Mucosa of rectum (tissue), 2 donors: ENCODE results near the gene CUBN.
"Not testable (repeated sequence)": the region's sequence is repeated elsewhere in the genome, so short reads cannot be mapped to it uniquely, and the experiment has no call there.

Experiments used
- H3K27ac ChIP-seq, 2 donors: one replicate each; pipeline ENCODE4 v1.7.0; 2013; ENCODE audit warnings: inconsistent platforms in 2 of 2, low read depth in 2 of 2, low read length in 2 of 2
- H3K27me3 ChIP-seq, 2 donors: one replicate each; pipeline ENCODE4 v1.7.0; 2013; ENCODE audit warnings: low read length in 2 of 2; ENCODE audit not compliant: control insufficient read depth in 2 of 2, insufficient read depth in 2 of 2
- H3K36me3 ChIP-seq, 2 donors: one replicate each; pipeline ENCODE4 v1.7.0; 2013; ENCODE audit warnings: low read length in 2 of 2; ENCODE audit not compliant: control insufficient read depth in 2 of 2, insufficient read depth in 2 of 2
- H3K4me1 ChIP-seq, 2 donors: one replicate each; pipeline ENCODE4 v1.7.0; 2013; ENCODE audit warnings: low read length in 2 of 2, mild to moderate bottlenecking in 1 of 2; ENCODE audit not compliant: control insufficient read depth in 2 of 2, insufficient read depth in 2 of 2
- H3K4me3 ChIP-seq, 2 donors: one replicate each; pipeline ENCODE4 v1.7.0; 2013; ENCODE audit warnings: low read length in 2 of 2
- H3K9ac ChIP-seq, 2 donors: one replicate each; pipeline ENCODE4 v1.7.0; 2013; ENCODE audit warnings: low read length in 2 of 2, low read depth in 1 of 2, mild to moderate bottlenecking in 1 of 2
- H3K9me3 ChIP-seq, 2 donors: one replicate each; pipeline ENCODE4 v1.7.0; 2013; ENCODE audit warnings: low read length in 2 of 2; ENCODE audit not compliant: control insufficient read depth in 2 of 2
- donor health status: healthy.
- donor health status: Normal muscosa, but diverticular disease.

The CUBN gene

GRCh38 chr10:16852624-16853023 is 277.0 kb downstream of the CUBN start:
- Histone ChIP-seq H3K9me3 (no peaks in the 10 kb centered on the region), H3K27me3 (no peaks in the 10 kb centered on the region), H3K27ac (no peak overlapping the region), H3K4me1 (no peaks in the 10 kb centered on the region), H3K9ac (no peak overlapping the region), H3K4me3 (no peak overlapping the region), H3K36me3 (no peaks in the 10 kb centered on the region)

GRCh38 chr10:16848562-16849154 is 281.0 kb downstream of the CUBN start:
- Histone ChIP-seq H3K4me1 (no peaks in the 10 kb centered on the region), H3K9me3 (no peaks in the 10 kb centered on the region), H3K9ac (no peak overlapping the region), H3K27ac (no peak overlapping the region), H3K36me3 (no peaks in the 10 kb centered on the region), H3K4me3 (no peak overlapping the region), H3K27me3 (no peaks in the 10 kb centered on the region)

- H3K9me3 ChIP-seq = no peaks in the 10 kb centered on the region
- H3K9ac ChIP-seq = no peak overlapping the region
- H3K36me3 ChIP-seq = no peaks in the 10 kb centered on the region
- no peaks in the 10 kb centered on the region for H3K4me1 ChIP-seq
- no peak overlapping the region for H3K27ac ChIP-seq
- no peaks in the 10 kb centered on the region for H3K27me3 ChIP-seq
- no peak overlapping the region for H3K4me3 ChIP-seq
Measured at GRCh38 chr10:16847644-16848043, 282.0 kb downstream of the CUBN start.

- Histone ChIP-seq H3K9me3 (no peaks in the 10 kb centered on the region), H3K4me3 (no peak overlapping the region), H3K27me3 (no peaks in the 10 kb centered on the region), H3K4me1 (no peaks in the 10 kb centered on the region), H3K9ac (no peak overlapping the region), H3K36me3 (no peaks in the 10 kb centered on the region), H3K27ac (no peak overlapping the region)
Measured at GRCh38 chr10:16845248-16845647, 284.4 kb downstream of the CUBN start.

GRCh38 chr10:16843252-16843870 is 286.2 kb downstream of the CUBN start:
- H3K4me1 ChIP-seq = no peaks in the 10 kb centered on the region
- no peaks in the 10 kb centered on the region for H3K27me3 ChIP-seq
- H3K4me3 ChIP-seq = no peak overlapping the region
- H3K36me3 ChIP-seq = no peaks in the 10 kb centered on the region
- no peaks in the 10 kb centered on the region for H3K9me3 ChIP-seq
- no peak overlapping the region for H3K9ac ChIP-seq
- no peak overlapping the region for H3K27ac ChIP-seq

- H3K9me3 ChIP-seq = no peaks in the 10 kb centered on the region
- H3K27ac ChIP-seq = no peak overlapping the region
- H3K4me3 ChIP-seq = no peak overlapping the region
- H3K9ac ChIP-seq = no peak overlapping the region
- no peaks in the 10 kb centered on the region for H3K27me3 ChIP-seq
- H3K36me3 ChIP-seq = no peaks in the 10 kb centered on the region
- H3K4me1 ChIP-seq = peaks cover 11 to 14% of the 10 kb centered on the region in 2 donors
Measured at GRCh38 chr10:16835228-16835627, 294.4 kb downstream of the CUBN start.

GRCh38 chr10:16832351-16833080 is 297.1 kb downstream of the CUBN start:
- Histone ChIP-seq H3K4me3 (peak overlapping the region in 1 of 2 donors; percentile 38), H3K36me3 (no peaks in the 10 kb centered on the region), H3K9me3 (no peaks in the 10 kb centered on the region), H3K27me3 (no peaks in the 10 kb centered on the region), H3K27ac (peak overlapping the region; percentile 18 to 72), H3K9ac (peak overlapping the region in 1 of 2 donors; percentile 49), H3K4me1 (peaks cover 11 to 14% of the 10 kb centered on the region in 2 donors)

GRCh38 chr10:16828701-16829175 is 300.9 kb downstream of the CUBN start:
- no peaks in the 10 kb centered on the region for H3K9me3 ChIP-seq
- H3K4me1 ChIP-seq = peaks cover 11 to 14% of the 10 kb centered on the region in 2 donors
- H3K27me3 ChIP-seq = no peaks in the 10 kb centered on the region
- no peak overlapping the region for H3K4me3 ChIP-seq
- no peak overlapping the region for H3K9ac ChIP-seq
- H3K36me3 ChIP-seq = no peaks in the 10 kb centered on the region
- H3K27ac ChIP-seq = no peak overlapping the region

GRCh38 chr10:16828114-16828568 is 301.5 kb downstream of the CUBN start:
- Histone ChIP-seq H3K9ac (no peak overlapping the region), H3K4me1 (peaks cover 11 to 14% of the 10 kb centered on the region in 2 donors), H3K9me3 (no peaks in the 10 kb centered on the region), H3K4me3 (no peak overlapping the region), H3K27me3 (no peaks in the 10 kb centered on the region), H3K27ac (no peak overlapping the region), H3K36me3 (no peaks in the 10 kb centered on the region)

GRCh38 chr10:16827474-16827873 is 302.1 kb downstream of the CUBN start:
- H3K4me3 ChIP-seq = not testable (repeated sequence)

More at GRCh38 chr10:16827474-16827873, 302.1 kb downstream of the CUBN start:
- H3K4me1 ChIP-seq = peaks cover 9 to 11% of the 10 kb centered on the region in 2 donors
- H3K27me3 ChIP-seq, H3K9ac ChIP-seq, H3K27ac ChIP-seq, H3K36me3 ChIP-seq, H3K9me3 ChIP-seq: not testable (repeated sequence)
